ENCODE results near the gene HAND2.

HAND2 gene

DNA sequence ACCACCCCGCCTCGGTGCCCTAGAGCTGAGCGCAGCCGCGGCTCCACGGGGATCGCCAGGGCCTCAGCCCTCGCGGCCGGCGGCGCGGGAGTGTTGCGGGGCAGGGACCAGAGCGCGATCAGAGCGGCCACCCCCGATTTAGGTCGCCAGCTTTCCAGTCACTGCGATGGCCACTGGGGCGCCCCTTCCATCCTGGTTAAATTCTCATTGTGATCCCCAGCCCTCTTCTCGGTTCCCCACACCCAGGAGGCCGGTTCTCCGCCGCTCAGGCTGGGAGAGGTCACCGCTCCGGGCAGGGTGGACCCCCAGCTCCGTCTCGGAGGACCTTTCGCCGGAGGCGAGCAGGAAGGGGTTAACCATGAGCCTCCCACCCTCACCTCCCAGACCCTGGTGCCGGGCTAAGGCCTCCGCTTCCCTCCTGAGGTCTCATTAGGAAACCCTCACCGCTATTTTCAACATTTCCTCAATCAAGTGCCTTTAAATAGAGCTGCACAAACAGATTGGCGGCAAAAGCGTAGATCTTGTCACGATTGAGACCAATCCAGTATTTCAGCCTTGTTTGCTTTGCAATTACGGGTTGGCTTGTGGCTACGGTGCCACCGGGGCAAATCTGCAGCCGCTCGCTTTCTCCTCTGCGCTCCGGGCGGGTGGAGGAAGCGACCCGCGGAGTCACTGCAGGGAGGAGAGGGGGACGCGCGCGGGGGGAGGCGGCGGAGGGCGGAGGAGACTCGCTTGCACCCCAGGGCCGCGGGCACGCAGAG is 8.3 kb upstream of the HAND2 start:
- TF ChIP-seq POU2F2 (IDR thresholded peaks at IDR 0.05; ENCODE audit: low read depth, low read length) (no peak), POLR2A (IDR thresholded peaks at IDR 0.05; ENCODE audit: low read depth, low read length) (no peak), TAF1 (IDR thresholded peaks at IDR 0.05; ENCODE audit: low read depth, low read length) (no peak), SPI1 (IDR thresholded peaks at IDR 0.05; ENCODE audit: low read depth, low read length) (no peak), PAX5 (IDR thresholded peaks at IDR 0.05; ENCODE audit: insufficient read depth, low read length, severe bottlenecking) (no peak), POLR2AphosphoS5 (IDR thresholded peaks at IDR 0.05; ENCODE audit: low read depth, low read length) (no peak)
- no peak for FAIRE-seq
- DNase-seq (ENCODE audit: insufficient read length, low spot score) = no peak

DNA sequence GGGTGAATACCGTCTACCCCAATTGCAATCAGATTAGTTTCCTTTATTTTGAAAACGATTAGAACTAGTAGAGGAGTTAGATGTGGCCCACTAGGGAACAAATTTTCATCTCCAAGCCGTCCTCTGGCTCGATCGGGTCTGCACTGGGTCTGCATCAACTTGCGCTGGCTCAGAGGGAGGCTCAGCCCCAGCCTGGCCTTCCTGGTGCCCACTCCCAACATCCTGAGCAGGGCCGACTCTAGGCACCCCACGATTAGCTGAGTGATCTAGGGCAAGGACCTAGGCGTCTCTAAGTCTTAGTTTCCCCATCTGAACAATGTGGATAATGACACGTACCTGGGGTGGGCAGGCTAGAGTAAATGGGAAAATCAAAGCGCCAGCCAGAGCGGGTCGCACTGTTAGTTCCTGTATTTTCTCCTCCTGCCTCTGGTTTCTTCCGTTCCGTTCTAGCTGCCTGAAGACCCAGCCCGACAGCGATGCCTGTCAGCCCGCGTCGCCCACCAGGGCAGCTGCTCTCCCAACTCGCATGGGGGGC is 7.7 kb upstream of the HAND2 start:
- FAIRE-seq = no peak
- TF ChIP-seq POLR2A (IDR thresholded peaks at IDR 0.05; ENCODE audit: low read depth, low read length) = no peak
- no peak for TF ChIP-seq POU2F2 (IDR thresholded peaks at IDR 0.05; ENCODE audit: low read depth, low read length)
- no peak for TF ChIP-seq SPI1 (IDR thresholded peaks at IDR 0.05; ENCODE audit: low read depth, low read length)
- no peak for TF ChIP-seq PAX5 (IDR thresholded peaks at IDR 0.05; ENCODE audit: insufficient read depth, low read length, severe bottlenecking)
- no peak for DNase-seq (ENCODE audit: insufficient read length, low spot score)

DNA sequence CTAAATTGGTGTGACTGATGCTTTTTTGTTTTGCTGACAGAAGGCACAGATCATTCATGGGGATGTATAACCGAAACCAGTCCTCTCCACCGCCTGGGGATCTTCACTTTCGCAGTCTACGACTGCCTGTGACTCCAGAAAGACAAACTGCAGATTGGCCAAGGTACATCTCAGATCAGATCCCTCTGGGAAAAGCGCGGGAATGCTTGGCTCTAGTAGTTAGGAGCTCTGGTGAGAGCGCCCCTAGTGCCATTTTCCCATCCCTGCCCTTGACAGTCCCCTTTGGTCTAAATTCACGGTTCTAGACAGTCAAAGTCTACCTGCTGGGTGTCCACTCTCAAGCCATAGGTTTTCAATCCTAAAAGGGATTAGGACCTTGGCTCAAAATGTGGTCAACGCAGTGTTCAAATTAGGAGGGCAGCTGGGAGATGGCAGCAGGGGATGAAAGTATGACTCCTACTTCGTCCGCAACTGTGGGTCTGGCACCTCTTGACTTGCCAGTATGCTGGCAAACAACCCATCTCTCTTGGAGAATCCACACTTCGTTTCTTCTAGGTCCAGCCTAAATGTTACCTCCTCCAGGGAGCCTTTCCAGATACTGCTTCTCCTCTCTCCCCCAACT is 6.9 kb upstream of the HAND2 start:
- DNase-seq (ENCODE audit: insufficient read length, low spot score) = no peak
- no peak for FAIRE-seq
- TF ChIP-seq POLR2AphosphoS5 (IDR thresholded peaks at IDR 0.05; ENCODE audit: low read depth, low read length) (no peak), POU2F2 (IDR thresholded peaks at IDR 0.05; ENCODE audit: low read depth, low read length) (no peak), SPI1 (IDR thresholded peaks at IDR 0.05; ENCODE audit: low read depth, low read length) (no peak), TAF1 (IDR thresholded peaks at IDR 0.05; ENCODE audit: low read depth, low read length) (no peak), PAX5 (IDR thresholded peaks at IDR 0.05; ENCODE audit: insufficient read depth, low read length, severe bottlenecking) (no peak), POLR2A (IDR thresholded peaks at IDR 0.05; ENCODE audit: low read depth, low read length) (no peak)

DNA sequence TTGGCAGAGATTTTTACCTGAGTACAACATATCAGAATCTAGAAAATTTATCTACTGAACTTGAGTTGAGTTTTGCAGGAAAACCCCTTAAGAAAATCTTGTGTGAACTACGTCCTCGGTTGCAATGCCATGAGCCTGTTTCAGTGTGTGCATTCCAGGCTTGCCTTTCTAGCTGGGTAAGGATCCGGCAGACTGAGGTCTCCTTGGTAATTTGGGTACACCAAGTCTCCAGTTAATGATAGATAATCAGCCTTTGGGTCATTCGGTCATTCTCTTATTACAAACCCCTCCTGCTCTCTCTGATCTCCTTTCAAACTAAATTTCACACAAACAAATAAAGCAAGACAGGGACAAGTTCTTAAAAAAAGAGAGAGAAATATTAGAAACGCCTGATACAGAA is 5.9 kb upstream of the HAND2 start:
- DNase-seq (ENCODE audit: insufficient read length, low spot score) = no peak
- TF ChIP-seq TAF1 (IDR thresholded peaks at IDR 0.05; ENCODE audit: low read depth, low read length) (no peak), POU2F2 (IDR thresholded peaks at IDR 0.05; ENCODE audit: low read depth, low read length) (no peak), POLR2A (IDR thresholded peaks at IDR 0.05; ENCODE audit: low read depth, low read length) (no peak), PAX5 (IDR thresholded peaks at IDR 0.05; ENCODE audit: insufficient read depth, low read length, severe bottlenecking) (no peak), POLR2AphosphoS5 (IDR thresholded peaks at IDR 0.05; ENCODE audit: low read depth, low read length) (no peak), SPI1 (IDR thresholded peaks at IDR 0.05; ENCODE audit: low read depth, low read length) (no peak)
- no peak for FAIRE-seq

DNA sequence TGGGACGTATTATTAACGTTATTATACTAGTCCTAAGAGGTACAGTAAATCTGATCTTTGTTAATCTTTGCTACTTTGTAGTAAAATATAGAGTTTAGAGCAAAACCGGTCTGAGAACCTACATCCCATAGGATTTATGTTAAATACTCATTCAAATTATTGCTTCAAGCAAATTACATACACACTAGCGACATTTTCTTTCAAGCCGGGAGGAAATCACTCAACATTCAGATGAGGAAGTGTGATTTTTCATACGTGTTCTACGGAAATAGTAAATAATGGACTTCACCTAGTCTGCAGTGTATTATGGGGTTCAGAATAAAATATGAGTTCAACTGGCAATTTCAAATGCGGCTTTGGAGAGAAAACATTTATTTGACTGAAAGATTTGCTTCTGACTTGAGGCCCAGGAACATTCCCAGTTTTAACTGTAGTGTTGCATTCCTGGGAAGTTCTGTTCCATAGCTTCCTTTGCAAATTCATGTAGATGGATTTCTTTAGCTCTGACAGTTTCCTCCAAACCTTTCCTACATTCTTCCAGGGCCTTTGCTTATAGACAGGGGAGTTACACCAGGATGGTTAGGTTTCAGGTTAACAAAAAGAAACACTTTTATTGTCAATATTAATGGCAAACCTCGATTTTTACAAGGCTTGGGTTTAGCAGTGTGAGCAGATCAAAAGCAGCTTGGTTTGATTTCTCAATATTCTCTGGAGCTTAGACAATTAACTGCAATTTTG is 5.3 kb upstream of the HAND2 start:
- FAIRE-seq = no peak
- TF ChIP-seq POLR2AphosphoS5 (IDR thresholded peaks at IDR 0.05; ENCODE audit: low read depth, low read length) (no peak), SPI1 (IDR thresholded peaks at IDR 0.05; ENCODE audit: low read depth, low read length) (0 out of 2 replicates have a peak, but pooled peaks have one; percentile 18)
- DNase-seq (ENCODE audit: insufficient read length, low spot score) = no peak

DNA sequence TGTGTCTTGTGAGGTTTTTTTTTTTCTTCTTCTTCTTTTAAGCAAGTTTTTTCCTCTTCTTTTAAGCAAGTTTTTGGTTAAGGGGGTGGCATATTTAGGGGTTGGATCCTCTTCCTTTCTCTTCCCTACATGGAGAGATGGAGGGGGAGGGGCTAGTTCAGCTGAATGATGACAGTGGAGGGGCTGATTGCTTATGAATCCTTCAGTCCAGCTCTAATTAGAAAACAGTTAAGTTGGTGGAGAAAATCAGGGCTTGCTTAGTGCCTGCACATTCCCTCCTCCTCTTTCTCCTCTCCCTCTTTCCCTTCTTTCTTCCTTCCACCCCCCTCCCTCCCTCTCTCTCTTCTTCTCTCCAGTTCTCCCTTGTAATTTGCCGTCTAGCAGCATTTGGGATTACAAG is 4.4 kb upstream of the HAND2 start:
- FAIRE-seq = no peak
- no peak for DNase-seq (ENCODE audit: insufficient read length, low spot score)
- no peak for TF ChIP-seq POLR2AphosphoS5 (IDR thresholded peaks at IDR 0.05; ENCODE audit: low read depth, low read length)
- no peak for TF ChIP-seq POU2F2 (IDR thresholded peaks at IDR 0.05; ENCODE audit: low read depth, low read length)
- TF ChIP-seq POLR2A (IDR thresholded peaks at IDR 0.05; ENCODE audit: low read depth, low read length) = no peak
- TF ChIP-seq SPI1 (IDR thresholded peaks at IDR 0.05; ENCODE audit: low read depth, low read length) = no peak
- no peak for TF ChIP-seq TAF1 (IDR thresholded peaks at IDR 0.05; ENCODE audit: low read depth, low read length)
- no peak for TF ChIP-seq PAX5 (IDR thresholded peaks at IDR 0.05; ENCODE audit: insufficient read depth, low read length, severe bottlenecking)

DNA sequence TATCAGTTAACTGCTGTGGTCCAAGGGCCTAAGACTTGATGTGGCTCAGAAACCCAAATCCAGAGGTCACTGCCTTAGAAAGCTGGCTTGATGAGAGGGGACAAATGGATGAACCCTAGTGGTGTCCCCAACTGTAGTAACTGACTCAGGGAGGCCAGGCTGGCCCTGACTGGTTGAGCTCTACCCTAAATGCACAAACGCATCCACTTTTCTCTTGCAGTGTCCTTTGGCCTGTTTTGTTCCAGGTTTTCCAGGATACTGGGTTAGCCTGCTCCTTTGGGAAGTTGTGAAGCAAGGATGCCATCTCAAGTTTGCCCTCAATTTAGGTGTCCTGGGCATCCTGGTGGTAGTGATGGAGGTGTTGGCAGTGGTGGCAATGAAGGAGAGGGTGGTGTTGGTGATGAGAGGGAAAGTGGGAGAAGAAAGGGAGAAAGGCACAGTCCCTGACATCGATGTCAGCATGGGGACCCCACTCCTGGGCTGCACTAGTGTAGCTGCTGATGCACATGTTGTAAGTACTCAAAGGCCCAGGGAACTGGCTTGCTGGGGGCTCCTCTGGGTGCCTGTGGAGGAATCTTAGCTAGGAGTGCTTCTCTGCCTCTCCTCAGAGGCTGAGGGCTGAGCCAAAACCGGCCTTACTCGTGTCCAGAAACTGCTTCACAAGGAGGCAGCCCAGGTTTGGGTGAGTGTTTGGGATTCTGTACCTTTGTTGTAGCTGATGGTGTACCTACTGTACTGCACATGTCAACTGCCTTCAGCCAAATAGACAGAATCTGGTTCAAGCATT is 2.9 kb upstream of the HAND2 start:
- no peak for TF ChIP-seq POLR2AphosphoS5 (IDR thresholded peaks at IDR 0.05; ENCODE audit: low read depth, low read length)
- TF ChIP-seq TAF1 (IDR thresholded peaks at IDR 0.05; ENCODE audit: low read depth, low read length) = no peak
- TF ChIP-seq SPI1 (IDR thresholded peaks at IDR 0.05; ENCODE audit: low read depth, low read length) = no peak
- no peak for TF ChIP-seq POLR2A (IDR thresholded peaks at IDR 0.05; ENCODE audit: low read depth, low read length)
- no peak for FAIRE-seq
- DNase-seq (ENCODE audit: insufficient read length, low spot score) = no peak

DNA sequence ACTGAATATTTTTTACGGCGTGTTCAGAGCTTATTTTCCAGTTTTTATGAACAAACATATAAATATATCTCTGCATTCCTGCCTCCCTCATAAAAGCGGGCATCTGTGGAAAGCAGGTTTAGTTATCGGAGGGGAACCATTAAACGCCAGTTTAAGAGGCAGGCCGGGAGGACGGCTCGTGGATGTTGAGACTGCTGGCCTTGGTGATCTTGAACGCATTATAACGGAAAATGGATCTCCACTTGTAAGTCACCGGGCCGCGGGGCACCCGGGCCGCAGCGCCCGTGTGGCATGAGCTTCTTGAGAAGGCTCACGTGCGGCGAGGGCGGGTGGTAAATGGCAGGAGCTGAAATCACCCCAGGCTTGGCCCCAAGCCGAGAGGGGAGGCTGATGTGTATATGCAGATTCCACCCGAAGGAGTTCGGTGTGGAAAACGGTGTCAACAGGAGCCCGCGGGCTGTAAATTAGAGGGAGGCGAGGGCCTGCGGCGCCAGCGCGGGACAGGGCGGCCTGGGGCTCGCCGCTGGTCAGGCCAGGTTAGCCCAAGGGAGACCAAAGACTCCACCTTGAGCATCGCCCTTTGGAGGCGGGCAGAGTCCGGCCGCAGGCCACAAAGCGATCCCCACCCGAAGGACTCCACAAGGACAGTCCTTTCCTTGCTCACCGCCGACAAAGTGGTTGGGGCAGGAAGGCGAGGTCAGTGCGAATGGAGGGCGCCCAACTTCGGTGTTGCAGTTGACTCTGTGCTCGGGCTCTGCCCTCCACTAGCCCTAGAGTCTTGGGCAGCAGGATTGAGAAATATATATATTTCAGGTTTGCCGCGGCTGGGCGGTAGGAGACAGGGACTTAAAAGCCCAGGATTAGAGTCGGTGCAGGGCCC is 1.3 kb upstream of the HAND2 start:
- DNase-seq (ENCODE audit: insufficient read length, low spot score) (no peak), FAIRE-seq (no peak)
- TF ChIP-seq POLR2AphosphoS5 (IDR thresholded peaks at IDR 0.05; ENCODE audit: low read depth, low read length) = no peak
- no peak for TF ChIP-seq PAX5 (IDR thresholded peaks at IDR 0.05; ENCODE audit: insufficient read depth, low read length, severe bottlenecking)
- TF ChIP-seq TAF1 (IDR thresholded peaks at IDR 0.05; ENCODE audit: low read depth, low read length) = no peak
- TF ChIP-seq SPI1 (IDR thresholded peaks at IDR 0.05; ENCODE audit: low read depth, low read length) = no peak
- TF ChIP-seq POLR2A (IDR thresholded peaks at IDR 0.05; ENCODE audit: low read depth, low read length) = no peak
- no peak for TF ChIP-seq POU2F2 (IDR thresholded peaks at IDR 0.05; ENCODE audit: low read depth, low read length)
